ENCODE data around the gene CCDC12.
"Not testable (repeated sequence)": the region's sequence is repeated elsewhere in the genome, so short reads cannot be mapped to it uniquely, and the experiment has no call there.

Gene CCDC12

DNA sequence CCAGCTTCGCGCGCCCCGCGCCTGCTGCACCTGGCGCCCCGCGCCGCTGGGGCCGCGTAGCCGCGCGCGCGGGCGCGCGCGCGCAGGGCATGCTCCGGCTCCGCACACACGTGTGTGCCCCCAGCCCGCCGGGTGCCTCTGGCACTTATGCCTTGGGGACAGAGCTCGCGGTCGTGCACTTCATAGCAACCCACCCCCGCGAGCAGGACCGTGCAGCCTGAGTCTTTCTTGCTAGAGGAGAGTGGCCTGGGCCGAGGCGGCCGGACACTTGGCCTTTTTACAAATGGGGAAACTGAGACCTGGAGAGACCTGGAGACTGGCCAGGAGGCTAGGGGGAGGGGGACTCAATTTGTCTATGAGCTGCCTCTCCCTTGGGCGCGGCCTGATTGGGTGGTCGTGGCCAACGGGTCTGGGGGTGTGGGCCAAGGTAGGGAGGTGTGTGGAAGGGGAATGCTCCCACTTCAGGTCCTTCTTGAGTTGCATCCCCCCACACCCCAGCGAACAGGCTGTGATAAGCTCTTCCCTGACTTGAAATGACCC is 3.5 kb upstream of the CCDC12 start:
- DNase-seq (ENCODE audit: low read depth in 3 of 3): no peak

- peak; percentile 91 to 94 (median 93) for DNase-seq (ENCODE audit: low read depth in 3 of 3)
These were observed 2.7 kb upstream of the CCDC12 start, which contains the start of gene NBEAL2 for GRCh38 chr3:46978985-46979944. Gene NBEAL2 (plus strand): TSS chr3:46979666. CDS start chr3:46979862, 196 bp downstream.

DNA sequence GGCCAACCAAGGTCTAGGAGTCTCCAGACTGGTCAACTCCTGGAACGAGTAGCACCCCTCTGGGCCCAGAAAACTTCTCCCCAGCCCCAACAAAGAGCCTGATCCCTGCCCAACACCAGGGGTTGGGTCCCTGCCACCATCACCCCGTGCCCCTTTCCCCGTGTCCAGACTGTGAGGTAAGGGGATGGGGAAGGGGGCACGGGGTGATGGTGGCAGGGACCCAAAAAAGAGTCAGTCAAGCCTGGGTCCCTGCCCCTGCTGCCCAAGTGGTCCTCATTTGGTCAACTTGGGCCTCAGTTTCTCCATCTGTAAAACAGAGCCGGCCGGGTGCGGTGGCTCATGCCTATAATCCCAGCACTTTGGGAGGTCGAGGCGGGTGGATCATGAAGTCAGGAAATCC is 1.8 kb upstream of the CCDC12 start:
- no peak for DNase-seq (ENCODE audit: low read depth in 3 of 3)

DNA sequence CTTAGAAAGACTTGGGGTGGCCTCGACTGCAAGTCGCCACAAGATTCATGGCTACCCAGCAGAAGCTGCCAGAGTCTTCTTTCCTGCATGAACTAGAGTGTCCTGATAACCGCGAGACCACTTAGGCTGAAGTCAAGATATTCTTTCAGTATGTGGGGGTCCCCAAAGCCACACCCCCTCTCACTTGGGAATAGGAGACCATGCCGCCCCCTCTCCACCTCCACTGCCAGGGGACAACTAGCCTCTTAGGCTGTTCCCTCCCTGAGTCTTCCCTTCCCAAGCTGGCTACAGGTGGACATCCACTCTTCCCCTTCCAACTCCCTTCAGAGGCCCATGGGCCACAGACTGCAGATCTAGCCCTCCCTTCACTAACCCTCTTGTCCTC is 1.3 kb upstream of the CCDC12 start:
- no peak for DNase-seq (ENCODE audit: low read depth in 3 of 3)

DNA sequence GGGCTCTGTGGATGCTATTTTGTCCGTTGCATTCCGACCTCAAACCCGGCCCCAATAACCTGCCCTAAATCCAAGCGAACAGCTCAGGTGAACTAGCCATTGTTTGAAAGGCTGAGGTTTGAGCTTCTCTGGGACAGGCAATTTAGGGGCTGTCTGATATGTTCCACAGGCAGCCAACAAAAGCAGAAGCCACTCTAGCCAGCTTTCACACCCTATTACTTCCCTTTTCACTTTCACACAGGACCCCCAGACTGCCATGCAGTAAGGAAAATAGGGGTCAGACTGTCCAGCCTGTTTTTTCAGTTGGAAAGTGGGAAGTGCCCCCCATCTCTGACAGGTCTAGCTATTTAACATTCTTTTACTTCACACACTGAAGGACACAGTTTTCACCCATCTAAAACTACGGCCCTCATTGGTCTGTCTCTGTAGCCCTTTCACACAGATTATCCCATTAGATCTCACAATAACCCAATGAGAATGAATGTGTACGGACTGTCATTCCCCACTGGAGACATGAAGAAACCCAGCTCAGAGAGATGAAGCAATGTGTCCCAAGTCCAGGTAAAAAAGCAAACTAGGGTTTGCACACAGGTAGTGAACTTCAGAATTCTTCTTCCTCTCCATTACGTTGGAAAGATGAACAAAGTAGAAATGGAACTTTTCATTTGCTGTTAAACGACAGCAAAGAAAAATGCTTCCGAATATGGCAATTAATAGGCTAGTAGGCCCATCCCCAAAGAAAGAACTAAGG is 1.9 kb downstream of the CCDC12 start:
- no peak for DNase-seq (ENCODE audit: low read depth in 3 of 3)

DNA sequence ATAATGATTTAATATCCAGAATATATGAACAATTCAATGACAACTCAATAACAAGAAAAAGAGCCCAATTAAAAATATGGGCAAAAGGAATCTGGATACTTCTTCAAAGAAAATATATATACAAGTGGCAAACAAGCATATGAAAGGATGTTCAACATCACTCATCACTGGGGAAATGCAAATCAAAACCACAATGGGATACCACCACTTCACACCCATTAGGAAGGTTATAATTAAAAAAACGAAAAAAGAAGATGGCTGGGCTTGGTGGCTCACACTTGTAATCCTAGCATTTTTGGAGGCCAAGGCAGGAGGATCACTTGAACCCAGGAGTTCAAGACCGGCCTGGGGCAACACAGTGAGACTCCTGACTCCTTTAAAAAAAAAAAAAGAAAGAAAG is 4.1 kb downstream of the CCDC12 start:
- no peak for DNase-seq (ENCODE audit: low read depth in 3 of 3)

- no peak for DNase-seq (ENCODE audit: low read depth in 3 of 3)
These were observed 4.8 kb downstream of the CCDC12 start for GRCh38 chr3:46971742-46972141.

- DNase-seq (ENCODE audit: low read depth in 3 of 3): no peak
These were observed 5.4 kb downstream of the CCDC12 start for GRCh38 chr3:46971151-46971550.

GRCh38 chr3:46970391-46971091 is 6.0 kb downstream of the CCDC12 start:
- no peak for DNase-seq (ENCODE audit: low read depth in 3 of 3)

GRCh38 chr3:46968783-46969428 is 7.6 kb downstream of the CCDC12 start:
- no peak for DNase-seq (ENCODE audit: low read depth in 3 of 3)

DNA sequence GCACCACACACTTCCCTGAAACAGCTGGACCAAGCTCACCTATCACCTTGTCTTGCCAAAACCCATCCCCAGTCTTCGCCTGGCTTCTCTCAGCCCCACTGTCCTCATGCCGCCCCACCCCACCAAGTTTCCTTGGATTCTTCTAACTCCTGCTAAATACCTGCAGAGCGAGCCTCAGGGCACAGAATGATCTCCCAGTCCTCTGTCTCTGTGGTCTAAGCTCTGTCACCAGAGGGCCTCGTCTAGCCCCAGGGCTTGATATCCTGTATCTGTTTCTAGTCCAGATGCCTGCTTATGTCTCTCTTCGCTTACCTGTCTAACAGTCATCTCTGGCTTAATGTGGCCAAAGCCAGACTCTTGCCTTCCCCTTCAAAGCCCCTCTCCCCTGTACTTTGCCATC is 9.7 kb downstream of the CCDC12 start:
- no peak for DNase-seq (ENCODE audit: low read depth in 3 of 3)

DNA sequence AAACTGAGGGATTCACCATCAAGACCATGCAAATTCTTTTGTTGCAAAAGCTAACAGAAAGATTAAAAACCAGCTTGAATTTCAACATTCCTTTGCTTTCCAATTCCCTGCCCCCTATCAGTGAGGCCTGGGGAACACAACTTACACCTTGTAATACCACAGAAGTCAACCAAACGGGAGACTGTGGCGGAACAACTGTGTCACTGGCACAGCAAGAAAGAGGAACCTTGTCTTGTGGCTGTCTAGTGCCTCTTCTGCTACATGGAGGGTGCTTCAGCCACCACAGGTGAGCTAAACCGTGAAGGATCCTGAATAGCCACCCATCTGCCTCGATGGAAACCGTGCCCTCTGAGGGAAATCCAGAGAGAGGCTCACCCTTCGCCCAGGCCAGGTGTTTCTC is 11.4 kb downstream of the CCDC12 start:
- no peak for DNase-seq (ENCODE audit: low read depth in 3 of 3)

GRCh38 chr3:46964038-46964590 is 12.4 kb downstream of the CCDC12 start:
- DNase-seq (ENCODE audit: low read depth in 3 of 3): not testable (repeated sequence)

- no peak for DNase-seq (ENCODE audit: low read depth in 3 of 3)
These were observed 13.6 kb downstream of the CCDC12 start for GRCh38 chr3:46962990-46963389.

GRCh38 chr3:46962427-46962826 is 14.1 kb downstream of the CCDC12 start:
- DNase-seq (ENCODE audit: low read depth in 3 of 3): no peak

- no peak for DNase-seq (ENCODE audit: low read depth in 3 of 3)
These were observed 15.7 kb downstream of the CCDC12 start for GRCh38 chr3:46960835-46961234.

GRCh38 chr3:46960081-46960701 is 16.4 kb downstream of the CCDC12 start:
- no peak for DNase-seq (ENCODE audit: low read depth in 3 of 3)

DNA sequence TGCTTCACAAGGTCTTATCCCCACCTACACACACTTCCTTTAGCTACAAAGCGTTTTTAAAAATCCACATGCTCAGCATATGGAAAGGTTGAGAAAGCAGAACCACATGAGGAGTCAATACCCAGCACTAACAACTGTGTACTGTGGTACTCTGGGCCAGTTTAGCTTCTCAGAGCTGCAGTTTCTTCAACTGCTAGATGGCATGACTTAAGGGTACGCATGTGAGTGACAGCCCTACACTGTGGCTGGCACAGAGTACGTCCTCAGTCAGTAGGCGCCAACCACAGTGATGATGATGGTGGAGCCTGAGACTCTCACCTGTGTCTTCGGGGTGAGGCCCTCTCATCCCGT is 17.4 kb downstream of the CCDC12 start:
- peak in 1 of 3 experiments; percentile 28 for DNase-seq (ENCODE audit: low read depth in 3 of 3)

GRCh38 chr3:46958467-46959160 is 17.9 kb downstream of the CCDC12 start:
- no peak for DNase-seq (ENCODE audit: low read depth in 3 of 3)

Measured in stimulated activated CD4-positive, alpha-beta T cell treated with anti-CD3 and anti-CD28 coated beads, TNF-alpha, amount 100 ng/mL, for 4 hours (primary cell).